NOMO-1 (cell line): ENCODE results near the gene ACTG1.

Experiments used
- DNase-seq, 2 experiments: peaks; one replicate each; lab custom pipeline; 2025; ENCODE audit not compliant: unreplicated experiment in 2 of 2; lab: John Stamatoyannopoulos, UW

Gene ACTG1

DNA sequence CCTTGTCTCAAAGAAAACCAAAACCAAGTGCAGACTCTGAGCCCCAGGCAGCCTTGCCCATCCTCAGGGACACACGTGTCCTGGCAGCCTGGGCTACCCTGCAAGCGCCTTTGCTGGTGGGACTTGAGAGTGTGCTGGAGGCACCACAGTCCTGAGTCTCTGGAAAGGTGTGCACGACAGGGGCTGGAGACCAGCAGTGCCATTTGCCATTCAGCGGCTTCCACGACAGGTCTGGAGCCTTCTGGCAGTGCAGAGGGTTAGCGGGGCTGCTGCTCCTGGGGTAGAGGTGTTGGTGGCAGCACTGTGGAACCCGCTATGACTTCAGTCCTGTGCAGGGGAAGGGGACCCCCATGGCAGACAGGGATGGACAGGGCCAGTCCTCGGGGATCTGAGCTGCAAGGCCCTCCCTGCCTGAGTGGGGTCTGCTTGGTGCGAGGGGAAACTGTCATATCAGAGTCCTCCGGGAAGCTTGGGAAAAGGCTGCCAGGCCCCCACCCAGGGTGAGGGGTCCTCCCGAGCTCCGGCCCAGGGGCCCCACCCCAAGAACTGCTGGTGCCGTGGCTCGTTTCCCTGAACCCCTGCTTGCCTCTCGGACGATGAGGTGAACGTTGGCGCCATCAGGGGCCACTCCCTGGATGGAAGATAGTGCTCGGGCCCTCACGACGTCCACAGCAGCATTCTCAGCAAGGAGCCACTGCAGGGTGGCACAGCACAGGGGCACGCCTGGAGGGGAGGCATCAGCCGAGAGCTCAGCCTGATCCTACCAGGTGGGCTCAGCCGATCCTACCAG is 32.8 kb upstream of the ACTG1 start:
- no peak for DNase-seq

DNA sequence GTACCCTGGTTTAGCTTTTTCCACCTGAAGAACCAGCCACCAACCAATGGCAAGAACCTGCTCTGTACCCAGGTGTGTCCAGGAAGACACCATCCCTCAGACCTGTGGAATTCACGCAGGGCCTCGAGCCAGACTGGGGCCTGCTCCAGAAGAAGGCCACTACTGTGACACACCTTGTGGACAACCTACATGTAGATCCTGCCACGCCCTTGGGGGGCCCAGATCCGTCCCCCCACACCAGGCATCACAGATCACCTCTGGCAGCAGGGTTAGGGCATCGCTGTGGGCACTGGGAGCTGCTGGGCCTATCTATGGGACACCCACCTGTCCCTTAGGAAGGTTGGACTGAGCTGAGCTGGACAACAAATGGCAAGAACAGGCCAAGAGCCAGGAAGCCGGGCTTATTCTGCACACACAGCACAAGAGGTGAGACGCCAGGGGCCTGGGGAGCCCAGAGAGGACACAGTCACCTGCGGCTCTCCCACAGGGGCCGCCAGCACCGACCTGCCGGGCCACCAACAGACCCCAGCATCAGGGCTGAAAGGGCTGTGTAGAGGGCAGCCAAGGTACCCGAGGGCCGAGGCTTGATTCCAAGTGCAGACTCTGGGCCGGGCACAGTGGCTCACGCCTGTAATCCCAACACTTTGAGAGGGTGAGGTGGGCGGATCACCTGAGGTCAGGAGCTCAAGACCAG is 31.8 kb upstream of the ACTG1 start:
- no peak for DNase-seq

DNA sequence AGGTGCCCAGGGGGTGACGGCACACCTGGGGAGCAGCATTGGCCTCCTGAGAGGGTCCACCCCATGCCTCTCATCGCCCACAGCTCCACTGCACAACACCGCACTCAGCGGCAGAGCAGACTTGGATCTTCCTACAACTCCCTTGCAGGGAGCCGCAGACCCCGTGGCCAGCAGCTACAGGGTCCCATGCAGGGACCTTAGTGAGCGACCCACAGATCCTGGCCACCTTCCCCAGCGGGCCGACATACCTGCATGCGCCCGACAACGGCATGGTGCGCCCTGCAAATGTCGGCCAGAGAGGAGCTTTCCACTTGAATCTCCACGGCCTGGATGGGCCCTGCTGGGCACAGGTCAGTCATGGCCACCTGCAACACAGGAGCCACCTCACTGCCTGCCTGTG is 31.2 kb upstream of the ACTG1 start:
- no peak for DNase-seq

DNA sequence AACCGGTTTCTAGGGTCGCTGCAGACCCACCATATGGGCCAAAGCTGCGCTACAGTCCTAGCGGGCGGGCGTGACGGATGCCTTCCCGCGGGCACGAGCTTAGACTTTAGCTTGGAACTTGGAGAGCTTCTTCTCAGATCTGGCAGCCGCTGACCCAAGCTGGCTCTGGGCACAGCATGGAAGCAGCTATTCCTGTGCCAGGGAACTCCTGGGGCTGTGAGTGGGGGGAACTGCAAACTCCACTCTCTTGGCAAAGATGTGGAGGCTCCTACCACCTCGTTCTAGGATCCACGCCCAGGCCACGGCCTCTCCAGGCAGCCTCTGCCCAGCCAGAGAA is 30.7 kb upstream of the ACTG1 start:
- no peak for DNase-seq

DNA sequence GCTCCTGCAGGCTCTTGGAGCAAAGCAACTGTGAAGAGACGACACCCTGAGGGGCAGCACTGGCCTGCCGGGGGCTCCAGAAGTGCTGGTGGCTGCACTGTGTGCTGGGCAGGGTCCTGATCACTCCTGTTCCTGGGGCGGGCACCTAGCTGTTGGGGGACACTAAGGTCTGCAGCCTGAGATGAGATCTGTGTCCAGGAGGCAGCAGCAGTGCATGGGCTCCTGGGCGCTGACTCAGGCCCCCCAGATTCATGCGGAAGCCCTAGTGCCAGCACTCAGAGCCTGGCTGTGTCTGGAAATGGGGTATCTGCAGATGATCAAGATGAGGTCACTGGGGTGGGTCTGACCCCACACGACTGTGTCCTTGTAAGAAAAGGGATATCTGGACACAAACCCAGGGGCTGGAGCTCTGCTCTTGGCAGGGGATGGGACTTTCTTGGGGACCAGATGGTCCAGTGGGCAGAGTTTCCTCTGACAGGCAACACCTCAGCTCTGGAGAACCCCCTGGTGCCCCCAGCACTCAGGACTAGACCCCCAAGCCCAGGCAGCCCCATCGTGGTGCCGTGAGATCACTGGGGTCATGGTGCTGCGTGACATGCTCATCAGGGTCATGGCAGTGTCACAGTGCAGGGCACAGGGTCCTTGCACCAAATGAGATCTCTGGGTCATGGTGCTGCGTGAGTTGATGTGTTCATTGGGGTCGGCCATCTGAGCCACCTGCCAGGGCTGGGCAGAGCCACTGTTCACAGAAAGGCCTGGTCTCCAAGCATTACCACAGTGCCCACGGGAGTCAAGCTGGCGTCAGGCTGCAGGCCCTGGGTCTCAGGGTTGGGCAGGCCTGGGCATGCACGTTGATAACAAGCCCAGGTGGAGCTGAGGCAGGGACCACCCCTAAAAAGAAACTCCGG is 30.1 kb upstream of the ACTG1 start:
- no peak for DNase-seq

DNA sequence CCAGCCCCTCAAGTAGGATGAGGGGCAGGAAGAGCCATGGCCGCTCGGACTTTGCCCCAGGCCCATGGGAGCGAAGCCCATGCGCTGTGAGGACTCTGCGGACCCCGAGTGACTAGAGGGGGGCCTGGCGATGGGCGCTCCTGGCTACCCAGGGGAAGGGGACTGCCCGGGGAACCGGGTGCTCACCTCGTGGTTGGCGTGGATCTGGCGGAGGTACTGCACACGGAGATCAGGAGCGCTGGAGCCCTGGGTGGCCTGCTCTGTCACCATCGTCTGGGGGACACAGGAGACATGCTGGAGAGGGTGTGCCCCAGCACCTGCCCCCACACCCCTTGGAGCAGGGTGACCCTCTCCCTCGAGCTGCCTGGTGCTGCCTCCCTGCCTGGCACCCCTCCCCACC is 28.5 kb upstream of the ACTG1 start:
- no peak for DNase-seq

DNA sequence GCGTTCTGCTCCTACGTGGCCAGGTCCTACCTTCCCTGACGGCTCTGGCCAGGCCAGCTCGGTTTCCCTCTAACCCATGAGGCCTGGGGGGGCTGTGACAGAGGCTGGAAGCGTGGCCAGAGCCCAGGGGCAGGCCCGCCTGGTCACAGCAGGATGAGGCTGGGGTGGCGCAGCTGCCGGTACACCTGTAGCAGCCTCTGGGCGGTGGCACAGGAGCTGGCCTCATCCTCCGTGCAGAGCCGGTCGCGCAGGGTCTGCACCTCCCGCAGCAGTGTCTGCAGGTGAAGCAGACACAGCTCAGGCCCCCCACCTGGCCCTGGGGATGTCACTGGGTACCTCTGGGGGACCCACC is 28.1 kb upstream of the ACTG1 start:
- no peak for DNase-seq

DNA sequence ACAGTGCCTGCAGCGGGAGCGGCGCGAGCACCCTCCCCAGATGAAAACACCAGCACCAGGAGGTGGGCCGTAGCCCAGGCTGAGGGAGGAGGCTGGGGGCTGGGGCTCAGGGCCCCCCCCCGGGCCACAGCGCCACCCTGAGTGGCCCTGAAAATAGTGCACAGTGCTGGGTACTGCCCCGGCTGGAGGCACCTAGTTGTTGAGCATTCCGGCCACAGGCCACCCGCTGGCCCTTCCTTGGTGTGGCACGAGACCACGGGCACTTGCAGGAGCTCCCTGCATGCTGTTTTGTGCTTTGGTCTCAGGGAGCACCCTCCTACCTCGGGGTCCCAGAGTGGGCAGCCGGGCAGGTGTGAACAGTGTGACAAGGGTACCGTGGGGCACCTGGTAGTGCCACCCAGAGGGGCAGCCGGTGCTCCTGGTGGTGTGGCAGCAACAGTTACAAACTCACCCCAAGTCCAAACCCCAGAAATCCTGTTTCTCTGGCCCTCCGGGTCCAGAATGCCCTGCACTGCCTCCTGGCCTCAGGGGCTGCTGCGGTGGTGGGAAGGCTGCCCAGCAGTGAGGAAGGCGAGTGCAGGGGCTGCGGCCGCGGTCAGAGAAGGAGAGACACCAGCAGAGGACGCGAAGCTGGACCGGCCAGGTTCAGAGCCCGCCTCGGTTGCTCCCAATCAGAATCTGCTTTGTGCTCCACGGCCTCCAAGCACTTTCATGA is 27.5 kb upstream of the ACTG1 start:
- no peak for DNase-seq

DNA sequence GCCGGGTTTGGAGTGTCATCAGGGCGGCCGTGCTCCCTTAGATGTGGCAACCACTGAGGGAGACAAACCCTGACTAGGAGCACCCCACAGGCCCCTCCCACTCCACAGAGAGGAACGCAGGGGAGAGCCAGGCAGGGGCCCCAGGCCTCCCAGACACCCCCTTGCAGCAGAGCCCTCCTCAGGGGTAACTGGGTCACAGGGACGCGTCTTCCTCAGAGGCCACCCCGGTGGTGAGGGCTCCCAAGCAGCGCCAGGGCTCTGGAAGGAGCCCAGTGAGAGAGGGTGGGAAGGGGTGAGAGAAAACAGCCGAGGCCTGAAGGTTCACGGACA is 26.9 kb upstream of the ACTG1 start:
- no peak for DNase-seq

DNA sequence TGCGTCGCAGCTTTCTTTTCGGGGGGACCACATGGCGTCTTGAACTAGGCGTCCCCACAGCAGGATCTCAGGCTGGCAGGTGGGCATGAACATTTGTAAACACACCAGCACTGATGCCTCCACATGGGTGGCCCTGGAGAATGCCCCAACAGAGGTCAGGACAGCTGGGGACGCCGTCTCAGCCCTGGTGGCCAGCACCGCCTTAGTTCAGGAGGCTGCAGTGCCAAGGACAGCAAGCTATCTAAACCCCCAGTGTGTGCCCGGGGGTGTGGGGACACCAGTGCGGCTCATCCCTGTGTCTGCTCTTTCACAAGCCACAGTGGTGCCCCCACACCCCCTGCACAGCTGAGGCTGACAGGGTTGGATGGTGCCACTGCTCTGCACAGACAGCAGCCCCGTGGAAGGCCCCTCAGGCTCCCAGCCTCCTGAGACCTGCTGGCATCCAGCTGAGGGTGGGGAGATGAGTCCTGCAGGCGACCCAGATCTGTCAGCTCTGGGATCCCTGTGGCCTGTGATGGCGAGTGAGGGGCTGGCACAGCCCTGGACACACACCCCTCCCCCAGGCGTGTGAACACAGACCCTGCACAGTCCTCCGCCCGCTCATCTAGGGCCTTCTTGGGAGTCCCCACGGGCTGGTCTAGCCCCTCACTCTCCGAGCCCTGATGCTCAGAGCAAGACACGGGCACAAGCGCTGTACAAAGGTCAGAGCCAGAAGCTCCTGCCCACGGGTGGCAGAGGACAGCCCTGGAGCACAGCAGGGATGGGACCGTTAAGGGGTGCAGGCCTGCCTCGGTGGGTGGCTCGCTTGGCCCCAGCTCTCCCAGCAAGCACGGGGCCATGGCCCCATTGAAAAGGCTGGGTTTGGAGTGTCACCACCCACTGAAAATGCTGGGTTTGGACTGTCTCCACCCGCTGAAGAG is 26.3 kb upstream of the ACTG1 start:
- no peak for DNase-seq

DNA sequence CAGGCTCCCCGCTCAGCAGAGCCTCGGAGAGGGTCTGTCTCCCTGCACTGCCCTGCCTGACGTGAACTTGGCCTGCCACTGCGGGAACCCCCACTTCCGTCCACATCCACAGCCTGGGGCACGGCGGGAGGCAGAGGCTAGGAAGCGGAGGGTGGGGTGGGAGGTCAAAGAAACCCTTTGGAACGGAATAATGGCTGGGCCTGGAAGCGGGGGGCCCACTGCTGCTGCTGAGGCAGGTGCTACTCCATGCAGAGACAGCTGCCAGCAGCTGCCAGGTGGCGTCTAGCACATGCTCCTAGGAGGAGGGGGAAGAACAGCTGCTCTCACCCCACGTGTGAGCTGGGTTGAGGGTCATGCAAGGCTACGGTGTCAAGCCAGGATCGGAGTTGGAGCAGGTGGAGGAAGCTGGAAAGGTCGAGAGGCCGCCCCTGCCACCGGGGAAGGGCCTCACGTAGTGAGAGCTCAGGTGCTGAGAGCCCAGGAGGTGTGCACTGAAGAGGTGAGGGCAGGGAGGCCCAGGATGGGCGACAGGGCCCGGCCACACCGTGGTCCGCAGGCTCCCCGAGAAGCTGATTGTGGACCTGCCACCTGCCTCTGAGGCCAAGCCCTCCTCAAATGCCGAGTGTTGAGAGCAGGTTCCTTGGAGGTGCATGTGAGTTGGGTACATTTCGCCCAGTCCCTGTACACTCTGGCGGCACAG is 25.4 kb upstream of the ACTG1 start:
- DNase-seq = no peak

DNA sequence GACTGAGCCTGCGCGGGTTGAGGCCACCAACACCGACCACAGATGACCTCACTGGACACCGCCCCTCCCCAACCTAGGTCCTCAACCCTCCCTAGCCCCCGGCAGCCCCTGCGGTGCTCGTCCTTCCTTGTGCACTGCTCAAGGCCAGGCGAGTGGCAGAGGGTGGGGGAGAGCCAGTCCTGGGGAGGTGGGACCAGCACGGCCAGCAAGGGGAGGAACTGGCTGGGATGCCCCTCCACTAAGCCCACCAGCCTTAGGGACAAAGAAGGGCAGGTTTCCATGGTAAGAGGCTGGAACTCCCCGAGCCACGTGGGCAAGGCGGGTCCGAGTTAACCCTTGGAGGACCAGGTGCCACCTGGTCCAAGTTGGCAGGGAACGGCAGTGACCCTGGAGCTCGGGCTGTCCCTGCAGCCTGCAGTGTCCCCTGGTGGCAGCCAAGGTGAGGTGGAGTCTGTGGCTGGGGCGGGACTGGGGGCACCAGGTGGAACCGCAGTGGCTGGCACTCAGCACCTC is 24.8 kb upstream of the ACTG1 start:
- DNase-seq = no peak

DNA sequence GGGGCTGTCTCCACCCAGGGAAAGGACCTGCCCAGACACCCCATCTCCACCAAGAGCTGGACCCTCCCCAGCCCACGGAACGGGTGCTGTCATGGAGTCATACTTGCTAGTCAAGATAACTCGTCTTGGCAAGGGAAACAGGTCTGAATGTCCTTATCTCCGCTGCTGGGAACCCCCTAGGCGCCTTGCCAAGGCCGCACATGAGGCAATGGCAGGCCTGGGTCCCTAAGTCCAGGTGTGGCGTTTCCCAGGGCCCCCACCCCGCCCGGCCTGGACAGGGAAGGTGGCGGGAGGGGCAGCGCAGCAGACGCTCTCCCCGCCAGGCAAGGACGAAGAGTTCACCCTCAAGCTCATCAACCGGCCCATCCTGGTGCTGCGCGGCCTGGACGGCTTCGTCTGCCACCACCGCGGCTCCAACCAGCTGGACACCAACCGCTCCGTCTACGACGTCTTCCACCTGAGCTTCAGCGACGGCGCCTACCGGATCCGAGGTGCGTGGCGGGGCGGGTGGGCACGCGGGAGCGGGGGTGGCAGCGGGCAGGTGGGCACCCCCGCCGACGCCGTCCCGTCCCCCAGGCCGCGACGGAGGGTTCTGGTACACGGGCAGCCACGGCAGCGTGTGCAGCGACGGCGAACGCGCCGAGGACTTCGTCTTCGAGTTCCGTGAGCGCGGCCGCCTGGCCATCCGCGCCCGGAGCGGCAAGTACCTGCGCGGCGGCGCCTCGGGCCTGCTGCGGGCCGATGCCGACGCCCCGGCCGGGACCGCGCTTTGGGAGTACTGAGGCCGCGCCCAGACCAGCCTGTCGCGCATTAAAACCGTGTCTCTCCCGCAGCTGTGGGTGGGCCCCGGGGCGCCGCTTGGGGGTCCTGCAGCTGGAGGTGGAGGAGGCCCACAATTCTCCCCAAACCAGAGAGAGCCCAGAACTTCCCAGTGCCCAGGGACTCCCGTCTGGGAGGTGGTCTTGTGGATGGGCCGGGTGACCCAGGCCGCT is 24.0 kb upstream of the ACTG1 start:
- no peak for DNase-seq

DNA sequence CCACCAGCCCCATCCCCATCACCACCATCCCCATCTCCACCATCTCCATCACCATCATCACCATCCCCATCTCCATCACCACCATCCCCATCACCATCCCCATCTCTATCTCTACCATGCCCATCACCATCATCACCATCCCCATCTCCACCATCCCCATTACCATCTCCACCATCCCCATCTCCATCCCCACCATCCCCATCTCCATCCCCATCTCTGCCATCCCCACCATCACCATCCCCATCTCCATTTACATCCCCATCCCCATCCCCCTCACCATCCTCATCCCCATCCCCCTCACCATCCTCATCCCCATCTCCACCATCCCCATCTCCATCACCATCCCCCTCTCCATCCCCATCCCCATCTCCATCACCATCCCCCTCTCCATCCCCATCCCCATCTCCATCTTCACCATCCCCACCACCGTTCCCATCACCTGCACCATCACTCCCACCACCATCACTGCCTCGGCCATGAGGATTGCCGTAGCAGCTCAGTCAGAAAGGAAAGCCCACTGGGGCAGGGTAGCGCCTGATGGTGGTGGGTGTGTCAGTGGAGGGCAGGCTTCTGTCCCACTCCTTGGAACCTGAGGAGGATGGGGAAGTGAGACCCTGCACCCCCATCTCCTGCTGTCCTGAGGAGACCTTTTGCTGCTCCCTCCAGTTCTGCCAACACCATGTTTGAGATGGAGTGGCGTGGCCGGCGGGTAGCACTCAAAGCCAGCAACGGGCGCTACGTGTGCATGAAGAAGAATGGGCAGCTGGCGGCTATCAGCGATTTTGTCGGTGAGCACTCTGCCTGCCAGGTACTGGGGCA is 23.1 kb upstream of the ACTG1 start:
- DNase-seq = no peak

DNA sequence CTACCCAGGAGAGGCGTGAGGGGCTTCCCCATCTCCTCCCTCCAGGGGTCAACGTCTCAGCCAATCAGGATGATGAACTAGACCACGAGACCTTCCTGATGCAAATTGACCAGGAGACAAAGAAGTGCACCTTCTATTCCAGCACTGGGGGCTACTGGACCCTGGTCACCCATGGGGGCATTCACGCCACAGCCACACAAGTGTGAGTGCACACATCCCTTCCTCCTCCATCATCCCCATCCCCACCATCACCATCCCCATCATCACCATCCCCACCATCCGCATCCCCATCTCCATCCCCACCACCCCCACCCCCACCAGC is 22.4 kb upstream of the ACTG1 start:
- no peak for DNase-seq

DNA sequence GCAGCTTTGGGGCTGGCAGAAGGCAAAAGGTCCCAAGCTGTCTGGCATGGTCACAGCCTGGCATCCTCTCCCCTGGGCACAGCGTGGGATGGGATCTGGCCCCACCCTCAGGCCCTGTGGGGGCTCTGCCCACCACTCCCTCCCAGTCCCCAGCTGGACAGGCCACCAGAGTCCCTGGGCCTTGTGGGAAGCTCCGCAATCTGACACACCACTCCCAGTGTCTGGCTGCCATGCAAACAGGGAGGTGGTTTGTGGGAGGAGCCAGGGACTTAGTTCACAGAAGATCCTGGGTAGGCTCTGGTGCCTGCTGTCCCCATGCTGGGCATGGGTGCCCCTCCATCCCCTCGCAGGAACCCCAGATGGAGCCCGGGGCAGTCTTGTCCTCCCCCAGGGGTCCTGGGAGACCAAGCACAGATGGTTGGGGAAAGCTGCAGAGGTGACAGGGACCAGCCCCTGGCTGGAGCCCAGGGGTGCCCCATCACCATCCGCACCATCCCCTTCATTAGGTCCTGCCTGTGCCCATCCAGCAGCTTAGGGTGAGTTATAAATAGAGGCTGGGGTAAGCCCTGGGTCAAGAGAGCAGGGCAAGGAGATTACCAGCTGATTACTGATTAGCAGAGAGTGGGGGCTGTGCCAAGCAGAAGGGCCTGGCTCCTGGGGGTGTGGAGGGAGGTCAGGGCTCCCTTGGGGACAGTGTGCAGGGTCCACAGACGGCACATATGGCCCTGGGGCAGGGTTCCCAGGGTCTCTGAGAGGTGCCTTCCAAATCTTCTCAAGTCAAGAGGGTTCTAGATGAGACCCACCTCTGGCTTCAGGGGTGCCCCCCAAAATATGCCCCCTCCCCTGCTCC is 21.8 kb upstream of the ACTG1 start:
- no peak for DNase-seq
